ENCODE measurements around the gene BRINP2. TPM values are rescaled to one million over a fixed set of nuclear protein-coding genes. Genes with fewer than 3 reads are reported as not detected.

Gene BRINP2
- total and polyA plus RNA-seq, 11 donors, result 0.11 to 1.2 (median 0.19) TPM

DNA sequence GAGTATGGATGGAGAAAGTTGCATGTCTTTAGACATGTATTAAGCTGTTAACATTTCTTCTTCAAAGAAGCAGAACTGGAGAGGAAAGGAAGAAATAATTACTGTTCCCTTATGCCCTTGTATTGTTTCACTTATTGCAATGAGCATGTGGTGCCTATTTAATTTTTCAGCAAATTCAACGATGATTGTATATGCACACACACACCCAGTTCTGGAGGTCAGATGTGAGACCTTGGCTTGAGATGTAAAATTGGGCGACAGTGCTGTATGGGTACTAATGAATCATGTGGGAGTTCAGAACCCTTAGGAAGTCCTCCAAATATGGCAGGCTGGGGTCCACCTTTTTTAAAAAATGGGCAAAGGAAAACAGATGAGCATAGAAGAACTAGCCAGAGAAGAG is 27.5 kb downstream of the BRINP2 start:
- H3K4me1 ChIP-seq, result no peaks in the 10 kb centered on the region
- ATAC-seq, result no peak
- WGBS, 4 donors, result 85 to 97% (median 93%) methylated on average over 2 of the region's 2 CpGs

DNA sequence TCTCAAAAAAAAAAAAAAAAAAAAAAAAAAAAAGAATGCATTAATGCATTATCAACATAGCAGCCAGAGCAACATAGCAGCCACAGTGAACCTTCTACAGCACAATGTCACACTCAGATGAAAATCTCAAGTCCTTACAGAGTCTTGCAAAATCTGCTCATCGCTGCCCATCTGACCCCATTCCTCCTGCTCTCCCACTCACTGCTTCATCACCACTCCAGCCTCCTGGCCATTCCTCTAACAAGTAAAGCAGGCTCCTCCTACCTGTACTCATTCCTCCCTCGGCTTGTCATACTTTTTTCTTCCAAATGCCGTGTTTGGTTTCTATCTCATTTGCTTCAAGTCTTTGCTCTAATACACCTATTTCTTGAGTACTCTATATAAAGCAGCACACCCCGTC is 29.5 kb downstream of the BRINP2 start:
- ATAC-seq, result no peak

More for the DNA sequence above, 27.5 kb downstream of the BRINP2 start:
- H3K27ac ChIP-seq, result no peak overlapping the region
- DNase-seq, result no peak
- no peaks in the 10 kb centered on the region for H3K36me3 ChIP-seq
- no peaks in the 10 kb centered on the region for H3K27me3 ChIP-seq
- TF ChIP-seq, protein P1, sequence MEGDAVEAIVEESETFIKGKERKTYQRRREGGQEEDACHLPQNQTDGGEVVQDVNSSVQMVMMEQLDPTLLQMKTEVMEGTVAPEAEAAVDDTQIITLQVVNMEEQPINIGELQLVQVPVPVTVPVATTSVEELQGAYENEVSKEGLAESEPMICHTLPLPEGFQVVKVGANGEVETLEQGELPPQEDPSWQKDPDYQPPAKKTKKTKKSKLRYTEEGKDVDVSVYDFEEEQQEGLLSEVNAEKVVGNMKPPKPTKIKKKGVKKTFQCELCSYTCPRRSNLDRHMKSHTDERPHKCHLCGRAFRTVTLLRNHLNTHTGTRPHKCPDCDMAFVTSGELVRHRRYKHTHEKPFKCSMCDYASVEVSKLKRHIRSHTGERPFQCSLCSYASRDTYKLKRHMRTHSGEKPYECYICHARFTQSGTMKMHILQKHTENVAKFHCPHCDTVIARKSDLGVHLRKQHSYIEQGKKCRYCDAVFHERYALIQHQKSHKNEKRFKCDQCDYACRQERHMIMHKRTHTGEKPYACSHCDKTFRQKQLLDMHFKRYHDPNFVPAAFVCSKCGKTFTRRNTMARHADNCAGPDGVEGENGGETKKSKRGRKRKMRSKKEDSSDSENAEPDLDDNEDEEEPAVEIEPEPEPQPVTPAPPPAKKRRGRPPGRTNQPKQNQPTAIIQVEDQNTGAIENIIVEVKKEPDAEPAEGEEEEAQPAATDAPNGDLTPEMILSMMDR (IDR thresholded peaks at IDR 0.05), result no peak
- TF ChIP-seq POLR2A (IDR thresholded peaks at IDR 0.05), result no peak
- H3K4me3 ChIP-seq, result no peak overlapping the region
- intact Hi-C loops (cut with DNase I), result no loop called here
- no peaks in the 10 kb centered on the region for H3K9me3 ChIP-seq

DNA sequence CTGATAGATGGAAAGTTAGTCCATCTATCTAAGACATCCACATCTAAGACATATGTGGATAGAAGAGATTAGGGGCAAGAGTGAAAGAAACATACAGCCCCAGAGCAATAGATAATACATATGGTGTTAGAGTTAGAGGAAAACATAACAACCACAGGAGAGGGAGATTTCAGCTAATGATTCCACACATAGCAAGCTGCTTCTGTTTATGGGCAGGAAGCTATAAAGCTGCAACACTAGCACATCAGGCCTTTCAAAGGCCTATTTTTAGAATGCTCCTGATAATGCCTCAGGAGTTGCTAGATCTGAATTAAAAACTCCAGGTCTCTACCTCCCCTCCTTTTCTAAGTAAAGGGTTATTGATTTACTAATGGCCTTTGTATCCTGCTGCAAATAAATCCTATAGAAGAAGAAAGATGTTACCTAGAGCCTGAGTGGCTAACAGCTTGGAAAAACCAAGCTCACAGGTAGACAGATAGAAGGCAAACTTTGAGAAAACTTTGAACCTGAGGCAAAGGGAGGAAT is 36.1 kb downstream of the BRINP2 start:
- no peaks in the 10 kb centered on the region for H3K36me3 ChIP-seq
- TF ChIP-seq, protein P1 (IDR thresholded peaks at IDR 0.05), result no peak
- TF ChIP-seq POLR2A (IDR thresholded peaks at IDR 0.05), result no peak
- H3K4me3 ChIP-seq, result no peak overlapping the region
- H3K27me3 ChIP-seq, result no peaks in the 10 kb centered on the region
- no peaks in the 10 kb centered on the region for H3K9me3 ChIP-seq
- peaks cover 0 to 35% (median 9%) of the 10 kb centered on the region in 12 donors for H3K4me1 ChIP-seq
- ATAC-seq (no peak), DNase-seq (no peak)
- intact Hi-C loops (cut with DNase I), result no loop called here
- H3K27ac ChIP-seq, result no peak overlapping the region

More for the DNA sequence above, 29.5 kb downstream of the BRINP2 start:
- DNase-seq, result no peak
- Histone ChIP-seq H3K27me3 (no peaks in the 10 kb centered on the region), H3K36me3 (no peaks in the 10 kb centered on the region), H3K4me1 (no peaks in the 10 kb centered on the region), H3K27ac (no peak overlapping the region), H3K9me3 (no peaks in the 10 kb centered on the region), H3K4me3 (no peak overlapping the region)
- WGBS, 4 donors, result 77 to 85% (median 79%) methylated on average over 4 of the region's 4 CpGs
- intact Hi-C loops (cut with DNase I), result no loop called here
- TF ChIP-seq, protein P1 (IDR thresholded peaks at IDR 0.05), result no peak
- no peak for TF ChIP-seq POLR2A (IDR thresholded peaks at IDR 0.05)

DNA sequence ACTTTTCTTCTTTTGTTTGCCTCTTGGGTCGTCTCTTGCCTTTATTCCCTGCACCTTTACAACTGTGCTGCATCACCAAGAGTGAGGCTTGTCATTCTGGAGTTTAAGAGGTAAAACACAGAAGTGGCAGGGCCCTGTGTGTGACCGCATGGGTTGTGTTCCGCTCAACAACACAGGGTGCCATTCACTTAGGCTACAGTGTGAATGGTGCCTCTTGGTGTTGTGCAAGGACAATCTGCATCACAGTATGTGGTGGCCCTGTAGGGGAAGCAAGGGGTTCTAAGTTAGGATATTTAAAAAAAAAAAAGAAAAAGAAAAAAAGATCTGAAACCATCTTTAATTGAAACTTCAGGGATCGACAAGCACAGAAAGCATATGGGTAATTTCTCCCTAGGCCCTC is 38.2 kb downstream of the BRINP2 start:
- TF ChIP-seq, protein P1 (IDR thresholded peaks at IDR 0.05), result no peak
- TF ChIP-seq POLR2A (IDR thresholded peaks at IDR 0.05), result no peak
- no peak for DNase-seq
- Histone ChIP-seq H3K4me3 (no peak overlapping the region), H3K9me3 (no peaks in the 10 kb centered on the region), H3K27me3 (no peaks in the 10 kb centered on the region), H3K36me3 (no peaks in the 10 kb centered on the region), H3K4me1 (peaks cover 0 to 35% (median 9%) of the 10 kb centered on the region in 12 donors), H3K27ac (peak overlapping the region in 5 of 12 donors; percentile 6 to 49 (median 37))
- WGBS, 4 donors, result 70 to 81% (median 73%) methylated on average over 4 of the region's 4 CpGs
- intact Hi-C loops (cut with DNase I), result no loop called here
- ATAC-seq, result no peak

All from heart left ventricle (tissue), 16 donors.